H1 (cell line): Measurements from ENCODE around the gene PARD3. TPM values are rescaled to one million over a fixed set of nuclear protein-coding genes. Genes with fewer than 3 reads are reported as not detected.

Experiments
- CTCF ChIA-PET: fragments of 300-600 bp; sonication (Branson Sonifier 250); formaldehyde crosslinking; loops from one replicate; lab custom pipeline; 2021; ENCODE audit not compliant: partially characterized antibody; lab: Charles Lee
- POLR2A ChIA-PET: fragments of 300-600 bp; sonication (Branson Sonifier 250); formaldehyde crosslinking; loops from one replicate; lab custom pipeline; 2021; ENCODE audit warnings: inconsistent platforms; ENCODE audit not compliant: partially characterized antibody; lab: Charles Lee
- DNase-seq, 2 experiments: peaks; one replicate each; pipeline versions ENCODE4 v3.0.0 to v3.0.0-alpha.2; 2010 to 2022; ENCODE audit warnings: low spot score in 2 of 2, low read depth in 1 of 2, mixed read lengths in 1 of 2
- FAIRE-seq: peaks from 2 replicates; lab custom pipeline; 2011; peaks lifted over from hg19 to GRCh38; lab: Jason Lieb, UNC
- H2AFZ ChIP-seq: 2 replicates; pipeline ENCODE4 v1.8.1; 2012; ENCODE audit warnings: low read length, inconsistent platforms
- H2AK5ac ChIP-seq: 2 replicates; pipeline ENCODE4 v1.6.1; 2013; ENCODE audit warnings: low read depth, low read length
- H2BK120ac ChIP-seq: replicated peaks from 2 replicates; pipeline ENCODE3; 2013; ENCODE audit warnings: low read depth, low read length, inconsistent platforms
- H2BK12ac ChIP-seq: 2 replicates; pipeline ENCODE4 v1.6.1; 2013; ENCODE audit warnings: low read depth, low read length
- H2BK15ac ChIP-seq: 2 replicates; pipeline ENCODE4 v1.6.1; 2013; ENCODE audit warnings: low read length
- H2BK20ac ChIP-seq: 2 replicates; pipeline ENCODE4 v1.6.1; 2013; ENCODE audit warnings: low read length
- H2BK5ac ChIP-seq: 2 replicates; pipeline ENCODE4 v1.6.1; 2013; ENCODE audit warnings: low read depth, low read length
- H3K14ac ChIP-seq: 2 replicates; pipeline ENCODE4 v1.6.1; 2013; ENCODE audit warnings: inconsistent platforms; ENCODE audit not compliant: insufficient read length
- H3K18ac ChIP-seq: 2 replicates; pipeline ENCODE4 v1.6.1; 2013; ENCODE audit warnings: low read length; ENCODE audit errors: extremely low read depth
- H3K23ac ChIP-seq: 2 replicates; pipeline ENCODE4 v1.6.1; 2013; ENCODE audit warnings: inconsistent platforms; ENCODE audit not compliant: insufficient read length
- H3K23me2 ChIP-seq: 2 replicates; pipeline ENCODE4 v1.6.1; 2013; ENCODE audit warnings: low read depth, low read length
- H3K27ac ChIP-seq: 2 replicates; pipeline ENCODE4 v1.6.1; 2011; ENCODE audit warnings: low read depth, low read length, inconsistent platforms
- H3K27me3 ChIP-seq, 4 experiments: replicated peaks in 1 of 4; 1 replicate in 1 of 4; 2 replicates in 3 of 4; pipeline versions ENCODE4 v1.6.1 to v1.8.1; 2011 to 2013; ENCODE audit warnings: low read length in 3 of 4, mild to moderate bottlenecking in 3 of 4, inconsistent platforms in 2 of 4, mixed read lengths in 2 of 4, moderate library complexity in 1 of 4; ENCODE audit not compliant: control insufficient read depth in 3 of 4, insufficient read depth in 3 of 4; ENCODE audit errors: extremely low read depth in 1 of 4
- H3K36me3 ChIP-seq, 4 experiments: 2 replicates each; pipeline versions ENCODE4 v1.6.1 to v1.8.1; 2011 to 2013; ENCODE audit warnings: mild to moderate bottlenecking in 4 of 4, low read length in 3 of 4, moderate library complexity in 2 of 4, control low read depth in 1 of 4, inconsistent platforms in 1 of 4; ENCODE audit not compliant: insufficient read depth in 4 of 4, control insufficient read depth in 2 of 4
- H3K4ac ChIP-seq: replicated peaks from 2 replicates; pipeline ENCODE3; 2013; ENCODE audit warnings: low read length, low read depth, mixed read lengths, inconsistent platforms; ENCODE audit not compliant: insufficient read length
- H3K4me1 ChIP-seq, 4 experiments: replicated peaks in 1 of 4; 1 replicate in 1 of 4; 2 replicates in 3 of 4; pipeline versions ENCODE4 v1.6.1 to v1.8.1; 2011 to 2013; ENCODE audit warnings: low read length in 3 of 4, inconsistent platforms in 2 of 4, mixed read lengths in 1 of 4; ENCODE audit not compliant: insufficient read depth in 4 of 4, control insufficient read depth in 3 of 4
- H3K4me2 ChIP-seq, 2 experiments: 2 replicates each; pipeline versions ENCODE4 v1.6.1 to v1.8.1; 2011 to 2013; ENCODE audit warnings: low read depth in 2 of 2, low read length in 2 of 2, control low read depth in 1 of 2, inconsistent platforms in 1 of 2, mild to moderate bottlenecking in 1 of 2; ENCODE audit not compliant: insufficient read depth in 1 of 2
- H3K4me3 ChIP-seq, 4 experiments: fragments of 200-600, 300-600 bp in 1 of 4; sonication (generic), shearing (Covaris generic), sonication (Bioruptor Twin) in 1 of 4; 2 replicates each; pipeline versions ENCODE4 v1.5.1 to v1.8.1; 2011 to 2016; ENCODE audit warnings: low read length in 4 of 4, low read depth in 3 of 4, control low read depth in 2 of 4, inconsistent platforms in 2 of 4, mild to moderate bottlenecking in 2 of 4, mixed read lengths in 1 of 4, moderate library complexity in 1 of 4; ENCODE audit not compliant: insufficient read depth in 2 of 4; ENCODE audit errors: extremely low read depth in 1 of 4
- H3K56ac ChIP-seq: replicated peaks from 2 replicates; pipeline ENCODE3; 2013; ENCODE audit warnings: low read depth, mild to moderate bottlenecking, mixed read lengths, low read length, inconsistent platforms; ENCODE audit not compliant: insufficient read length
- H3K79me1 ChIP-seq: 2 replicates; pipeline ENCODE4 v1.6.1; 2013; ENCODE audit warnings: low read depth, low read length, control low read depth
- H3K79me2 ChIP-seq, 2 experiments: 2 replicates each; pipeline versions ENCODE4 v1.6.1 to v1.8.1; 2012 to 2013; ENCODE audit warnings: low read length in 2 of 2, mild to moderate bottlenecking in 2 of 2, inconsistent platforms in 1 of 2; ENCODE audit not compliant: insufficient read depth in 2 of 2, control insufficient read depth in 1 of 2
- H3K9ac ChIP-seq, 4 experiments: replicated peaks in 1 of 4; 1 replicate in 1 of 4; 2 replicates in 3 of 4; pipeline versions ENCODE4 v1.6.1 to v1.8.1; 2011 to 2013; ENCODE audit warnings: low read depth in 3 of 4, low read length in 3 of 4, control low read depth in 2 of 4, mild to moderate bottlenecking in 2 of 4, moderate library complexity in 2 of 4, inconsistent platforms in 1 of 4; ENCODE audit errors: extremely low read depth in 1 of 4
- H3K9me3 ChIP-seq, 2 experiments: 2 replicates each; pipeline versions ENCODE4 v1.6.1 to v1.8.1; 2012 to 2013; ENCODE audit warnings: mild to moderate bottlenecking in 2 of 2, moderate library complexity in 2 of 2, control low read depth in 1 of 2, inconsistent platforms in 1 of 2, low read depth in 1 of 2, low read length in 1 of 2, mixed read lengths in 1 of 2; ENCODE audit not compliant: insufficient read depth in 2 of 2
- H4K20me1 ChIP-seq, 2 experiments: replicated peaks in 1 of 2; 2 replicates each; pipeline versions ENCODE3 to v1.8.1; 2011 to 2013; ENCODE audit warnings: inconsistent platforms in 2 of 2, low read length in 2 of 2, mild to moderate bottlenecking in 1 of 2; ENCODE audit not compliant: insufficient read depth in 2 of 2, control insufficient read depth in 1 of 2
- H4K5ac ChIP-seq: 2 replicates; pipeline ENCODE4 v1.6.1; 2013; ENCODE audit warnings: low read length, low read depth, mixed read lengths, inconsistent platforms; ENCODE audit not compliant: insufficient read length
- H4K8ac ChIP-seq: 2 replicates; pipeline ENCODE4 v1.8.0; 2013; ENCODE audit warnings: mild to moderate bottlenecking, moderate library complexity, low read length, inconsistent platforms; ENCODE audit not compliant: insufficient read depth; ENCODE audit errors: extremely low read depth
- H4K91ac ChIP-seq: replicated peaks from 2 replicates; pipeline ENCODE3; 2013; ENCODE audit warnings: low read length, mixed read lengths, inconsistent platforms; ENCODE audit not compliant: insufficient read length
- FOSL1 ChIP-seq: IDR thresholded peaks from 2 replicates; pipeline ENCODE4 v1.6.1; 2011; ENCODE audit warnings: mild to moderate bottlenecking, low read depth, low read length, moderate library complexity; ENCODE audit not compliant: insufficient read depth
- POU5F1 ChIP-seq: IDR thresholded peaks from 2 replicates; pipeline ENCODE4 v1.6.1; 2011; ENCODE audit warnings: low read depth, mild to moderate bottlenecking, low read length, moderate library complexity
- RAD21 ChIP-seq, 2 experiments: IDR thresholded peaks in 1 of 2; conservative IDR thresholded peaks in 1 of 2; 2 replicates each; pipeline ENCODE4 v1.6.1; 2011; ENCODE audit warnings: low read depth in 2 of 2, low read length in 2 of 2, improper control_type of control experiment in 1 of 2, inconsistent platforms in 1 of 2, mild to moderate bottlenecking in 1 of 2, moderate library complexity in 1 of 2
- SRF ChIP-seq: IDR thresholded peaks from 2 replicates; pipeline ENCODE4 v1.6.1; 2011; ENCODE audit warnings: mild to moderate bottlenecking, low read depth, low read length, moderate library complexity
- TBP ChIP-seq: IDR thresholded peaks from 2 replicates; pipeline ENCODE4 v1.6.1; 2011; ENCODE audit warnings: low read depth, low read length, improper control_type of control experiment
- TCF12 ChIP-seq: IDR thresholded peaks from 2 replicates; pipeline ENCODE4 v1.6.1; 2011; ENCODE audit warnings: low read depth, mild to moderate bottlenecking, low read length
- WGBS, 2 experiments: shearing (Covaris generic) in 1 of 2; methylation state at CpG; one replicate each; pipeline versions ENCODE4 v1.1.6 to v1.1.7; 2013 to 2015; ENCODE audit warnings: low lambda C conversion rate in 2 of 2, mixed read lengths in 2 of 2, inconsistent platforms in 1 of 2, low coverage in 1 of 2, missing lambda C conversion rate in 1 of 2; ENCODE audit not compliant: insufficient replicate concordance in 2 of 2, insufficient coverage in 1 of 2, insufficient read length in 1 of 2; ENCODE audit errors: extremely low coverage in 1 of 2, missing lambda C conversion rate in 1 of 2; 5-methylcytosine and 5-hydroxymethylcytosine counted together
- polyA plus RNA-seq, 7 experiments: library from polyadenylated mRNA; depleted of rRNA in 3 of 7; stranded (reverse) in 5 of 7; unstranded in 2 of 7; fragments of >200 nt in 5 of 7; fragments of 200-250 nt in 2 of 7; gene quantifications; 1 replicate in 5 of 7; 2 replicates in 1 of 7; 4 replicates in 1 of 7; pipeline versions ENCODE4 v1.2.1 to v1.2.3, GENCODE V29; 2011 to 2013; ENCODE audit warnings: missing spikeins in 2 of 7, mixed read lengths in 2 of 7
- total RNA-seq: library from RNA; stranded (reverse); fragmentation: NEBNext Ultra II Directional; extraction: Animal tissue kit (Norgen Biotek cat#: 25700); gene quantifications from 2 replicates; pipeline ENCODE4 v1.2.1, GENCODE V29; 2021
- TF ChIP-seq, protein P1 (sequence below), 3 experiments: IDR thresholded peaks; 1 replicate in 2 of 3; 2 replicates in 1 of 3; pipeline versions ENCODE4 v1.5.1 to v1.6.1; 2011; ENCODE audit warnings: low read length in 3 of 3, mild to moderate bottlenecking in 3 of 3, inconsistent platforms in 2 of 3, low read depth in 1 of 3, moderate library complexity in 1 of 3; ENCODE audit not compliant: insufficient read depth in 1 of 3; ENCODE audit errors: control extremely low read depth in 1 of 3
- TF ChIP-seq, protein P2 (sequence below): IDR thresholded peaks from 2 replicates; pipeline ENCODE4 v1.6.1; 2011; ENCODE audit warnings: low read length, improper control_type of control experiment
- TF ChIP-seq, protein P3 (sequence below): IDR thresholded peaks from 2 replicates; pipeline ENCODE4 v1.6.1; 2012; ENCODE audit warnings: inconsistent platforms

PARD3 gene
- total and polyA plus RNA-seq, 2 of the 8 experiments (the other 6 are each of a cell fraction or from before 2014, with no cell fraction given), result 19.7 to 49.1 TPM

DNA sequence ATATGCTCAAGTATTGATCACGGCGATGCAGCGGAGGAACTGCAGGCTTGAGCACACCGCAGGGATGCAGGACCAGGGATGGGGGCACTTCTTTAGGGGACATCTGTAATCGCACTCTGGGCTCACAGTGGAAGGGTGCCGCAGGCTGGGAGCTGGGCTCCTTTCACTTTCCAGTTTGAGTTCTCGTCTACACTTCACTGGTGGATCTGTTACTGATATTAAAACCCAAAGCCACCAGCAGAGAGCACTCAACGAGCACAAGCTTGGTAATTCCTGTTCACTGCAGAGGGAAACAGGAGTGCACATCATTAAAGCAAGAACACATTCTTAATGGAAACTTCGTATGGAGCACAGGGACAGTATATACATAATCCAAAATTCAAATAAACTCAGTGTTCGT lies 91.3 kb downstream of the PARD3 start:
- Histone ChIP-seq H3K4me3 (no peak overlapping the region), H3K27ac (no peak overlapping the region), H3K23ac (no peak overlapping the region), H2BK5ac (no peak overlapping the region), H4K20me1 (peaks cover 1 to 7% of the 10 kb centered on the region in 2 experiments), H3K4me1 (no peaks in the 10 kb centered on the region), H3K79me2 (peaks cover 10 to 91% of the 10 kb centered on the region in 2 experiments; a peak in 3 of 4 replicates), H3K18ac (no peak overlapping the region), H3K4me2 (no peak overlapping the region), H3K14ac (no peak overlapping the region), H4K91ac (no peak overlapping the region), H2BK15ac (no peak overlapping the region), H3K27me3 (no peaks in the 10 kb centered on the region), H2AFZ (no peak overlapping the region), H3K56ac (no peak overlapping the region), H3K79me1 (peaks cover 15% of the 10 kb centered on the region), H2AK5ac (no peak overlapping the region), H4K5ac (no peak overlapping the region), H4K8ac (no peak overlapping the region), H3K36me3 (no peaks in the 10 kb centered on the region), H2BK20ac (no peak overlapping the region), H3K4ac (no peak overlapping the region), H2BK120ac (no peak overlapping the region), H3K23me2 (peaks cover 3% of the 10 kb centered on the region; the same call in 1 of the 2 replicates), H3K9me3 (no peaks in the 10 kb centered on the region), H2BK12ac (no peak overlapping the region), H3K9ac (no peak overlapping the region)
- peak in 1 of 2 experiments; percentile 40 for DNase-seq
- 90% methylated on average over 10 of the region's 10 CpGs; no CpG with 5 or more reads in 1 of the 2 experiments for WGBS, 2 experiments
- POLR2A ChIA-PET, result interaction anchor here (0.5 to 1.5 kb wide), 2 partner anchors 12 to 82 kb away, joined by 3 read pairs; no protein-coding TSS in a partner anchor
- FAIRE-seq, result no peak
- CTCF ChIA-PET, result interaction anchor here (0.6 to 3.3 kb wide), 38 partner anchors 9 to 1307 kb away, joined by 3 to 35 read pairs (median 4); no protein-coding TSS in a partner anchor
- TF ChIP-seq, protein P1, sequence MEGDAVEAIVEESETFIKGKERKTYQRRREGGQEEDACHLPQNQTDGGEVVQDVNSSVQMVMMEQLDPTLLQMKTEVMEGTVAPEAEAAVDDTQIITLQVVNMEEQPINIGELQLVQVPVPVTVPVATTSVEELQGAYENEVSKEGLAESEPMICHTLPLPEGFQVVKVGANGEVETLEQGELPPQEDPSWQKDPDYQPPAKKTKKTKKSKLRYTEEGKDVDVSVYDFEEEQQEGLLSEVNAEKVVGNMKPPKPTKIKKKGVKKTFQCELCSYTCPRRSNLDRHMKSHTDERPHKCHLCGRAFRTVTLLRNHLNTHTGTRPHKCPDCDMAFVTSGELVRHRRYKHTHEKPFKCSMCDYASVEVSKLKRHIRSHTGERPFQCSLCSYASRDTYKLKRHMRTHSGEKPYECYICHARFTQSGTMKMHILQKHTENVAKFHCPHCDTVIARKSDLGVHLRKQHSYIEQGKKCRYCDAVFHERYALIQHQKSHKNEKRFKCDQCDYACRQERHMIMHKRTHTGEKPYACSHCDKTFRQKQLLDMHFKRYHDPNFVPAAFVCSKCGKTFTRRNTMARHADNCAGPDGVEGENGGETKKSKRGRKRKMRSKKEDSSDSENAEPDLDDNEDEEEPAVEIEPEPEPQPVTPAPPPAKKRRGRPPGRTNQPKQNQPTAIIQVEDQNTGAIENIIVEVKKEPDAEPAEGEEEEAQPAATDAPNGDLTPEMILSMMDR (IDR thresholded peaks at IDR 0.05; ENCODE audit: control extremely low read depth in 1 of 3, insufficient read depth in 1 of 3, low read depth in 1 of 3, low read length in 3 of 3), result peak in 2 of 3 experiments; percentile 38 to 53; a peak in 2 of 4 replicates
- TF ChIP-seq POU5F1 (no peak), TCF12 (no peak), FOSL1 (no peak), TBP (no peak), RAD21 (IDR thresholded peaks at IDR 0.05 in 1 of 2, conservative IDR thresholded peaks at IDR 0.05 in 1 of 2; ENCODE audit: low read depth in 2 of 2, low read length in 2 of 2) (peak; percentile 59 to 68), SRF (no peak)
- TF ChIP-seq, protein P2, sequence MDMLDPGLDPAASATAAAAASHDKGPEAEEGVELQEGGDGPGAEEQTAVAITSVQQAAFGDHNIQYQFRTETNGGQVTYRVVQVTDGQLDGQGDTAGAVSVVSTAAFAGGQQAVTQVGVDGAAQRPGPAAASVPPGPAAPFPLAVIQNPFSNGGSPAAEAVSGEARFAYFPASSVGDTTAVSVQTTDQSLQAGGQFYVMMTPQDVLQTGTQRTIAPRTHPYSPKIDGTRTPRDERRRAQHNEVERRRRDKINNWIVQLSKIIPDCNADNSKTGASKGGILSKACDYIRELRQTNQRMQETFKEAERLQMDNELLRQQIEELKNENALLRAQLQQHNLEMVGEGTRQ, result no peak
- TF ChIP-seq, protein P3, sequence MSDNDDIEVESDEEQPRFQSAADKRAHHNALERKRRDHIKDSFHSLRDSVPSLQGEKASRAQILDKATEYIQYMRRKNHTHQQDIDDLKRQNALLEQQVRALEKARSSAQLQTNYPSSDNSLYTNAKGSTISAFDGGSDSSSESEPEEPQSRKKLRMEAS, result no peak
